GM19239 (cell line): ENCODE results near the gene HAUS6.
"Not testable (repeated sequence)": the region's sequence is repeated elsewhere in the genome, so short reads cannot be mapped to it uniquely, and the experiment has no call there.

Experiments
- DNase-seq: peaks from one replicate; pipeline ENCODE4 v3.0.0; 2011; ENCODE audit warnings: low spot score; ENCODE audit not compliant: insufficient read length
- FAIRE-seq: peaks from 2 replicates; lab custom pipeline; 2011; peaks lifted over from hg19 to GRCh38; lab: Jason Lieb, UNC

Gene HAUS6

DNA sequence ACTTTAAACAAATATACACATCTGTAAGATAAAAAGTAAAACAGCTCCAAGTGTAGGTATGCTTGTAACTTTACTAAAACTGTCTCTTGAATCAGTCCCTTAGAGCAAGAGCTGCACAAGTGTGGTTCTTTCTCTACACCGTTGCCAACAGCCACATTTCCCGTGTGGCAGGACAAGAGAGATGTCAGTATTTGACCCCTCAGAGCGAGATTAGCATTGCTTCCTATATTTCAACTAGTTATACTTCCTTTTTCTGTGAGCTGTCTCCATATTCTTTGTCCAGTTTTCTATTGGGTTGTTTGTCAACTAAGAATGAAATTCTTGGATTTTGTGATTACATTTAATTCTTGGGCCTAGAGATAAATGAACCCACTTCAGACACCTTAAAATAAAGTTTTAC, 16.5 kb upstream of the HAUS6 start:
- FAIRE-seq (no peak), DNase-seq (no peak)

DNA sequence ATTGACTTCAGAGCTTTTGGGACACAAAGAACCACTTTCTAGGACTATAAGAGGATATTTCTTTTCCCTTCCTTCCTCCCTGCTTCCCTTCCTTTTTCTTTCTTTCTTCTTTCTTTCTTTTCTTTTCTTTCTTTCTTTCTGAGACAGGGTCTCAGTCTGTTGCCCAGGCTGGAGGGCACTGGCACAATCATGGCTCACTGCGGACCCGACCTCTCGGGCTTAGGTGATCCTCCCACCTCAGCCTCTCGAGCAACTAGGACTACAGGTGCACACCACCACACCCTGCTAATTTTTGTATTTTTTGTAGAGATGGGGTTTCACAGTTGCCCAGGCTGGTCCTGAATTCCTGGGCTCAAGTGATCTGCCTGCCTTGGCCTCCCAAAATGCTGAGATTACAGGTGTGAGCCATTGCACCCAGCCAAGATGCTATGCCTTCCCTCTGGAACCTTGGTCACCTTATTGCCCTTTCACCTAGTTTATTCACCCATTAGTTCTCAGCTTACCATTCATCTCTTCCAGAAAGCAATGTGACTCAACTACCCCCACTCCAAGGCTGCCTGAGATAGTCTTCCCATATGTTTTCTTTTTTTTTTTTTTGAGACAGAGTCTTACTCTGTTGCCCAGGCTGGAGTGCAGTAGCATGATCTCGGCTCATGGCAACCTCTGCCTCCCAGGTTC, 14.5 kb upstream of the HAUS6 start:
- DNase-seq, result no peak
- no peak for FAIRE-seq

DNA sequence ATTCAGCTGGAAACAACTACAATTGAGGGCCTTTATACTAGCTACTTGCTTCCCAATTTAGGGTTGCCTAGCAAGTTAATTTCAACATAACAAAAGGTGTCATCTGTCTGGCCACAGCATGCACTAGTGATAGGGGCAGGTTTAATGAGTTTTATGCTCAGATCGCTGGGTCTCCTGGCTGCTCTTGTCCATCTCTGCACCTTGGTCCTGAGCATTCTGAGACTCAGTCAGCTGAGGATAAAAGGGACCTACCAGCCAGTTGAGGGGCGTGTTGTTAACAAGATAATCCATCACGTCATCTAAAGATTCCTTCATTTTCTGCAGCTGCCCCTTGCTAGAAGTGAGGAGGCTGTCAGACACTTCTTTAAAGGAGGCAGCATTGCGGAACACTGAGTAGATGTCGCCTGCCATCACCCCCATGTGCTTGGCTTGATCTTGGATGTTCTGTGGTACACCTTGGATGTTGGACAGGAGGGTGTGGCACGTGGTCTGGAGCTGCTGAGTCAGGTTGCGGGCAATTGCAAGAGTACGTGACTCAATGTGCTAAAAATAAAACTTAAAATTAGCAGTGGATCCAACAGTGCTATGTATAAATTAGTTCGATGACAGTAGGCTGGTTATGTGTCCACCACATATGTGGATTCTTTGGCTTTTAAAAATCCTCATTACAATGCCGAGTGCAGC, 13.5 kb upstream of the HAUS6 start:
- DNase-seq, result no peak
- FAIRE-seq, result no peak

DNA sequence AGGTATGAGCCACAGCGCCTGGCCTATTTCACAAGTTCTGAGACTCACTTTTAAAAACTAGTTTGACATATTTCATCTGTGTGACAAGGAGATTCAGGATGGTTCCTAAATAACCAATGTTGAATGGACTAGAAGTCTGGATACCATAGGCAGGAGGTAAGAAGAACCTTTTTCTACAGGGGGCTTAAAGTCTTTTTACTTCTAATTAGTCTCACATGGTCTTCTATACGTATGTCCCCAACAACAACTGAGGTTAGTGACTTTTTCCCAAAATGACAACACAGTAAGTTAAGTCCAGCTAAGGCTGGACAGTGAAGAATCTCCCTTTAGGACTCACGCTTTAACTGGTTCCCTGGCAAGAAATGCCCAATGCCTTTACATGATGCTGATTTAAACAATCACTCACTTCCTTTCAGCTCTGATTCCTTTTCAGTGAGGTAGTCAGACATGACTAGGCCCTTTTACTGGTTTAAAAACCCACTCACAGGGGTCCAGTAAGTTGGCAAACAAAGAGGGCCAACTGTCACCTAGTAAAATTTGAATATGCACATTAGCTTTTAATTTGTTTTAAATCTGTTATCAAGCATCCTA, 12.1 kb upstream of the HAUS6 start:
- FAIRE-seq, result no peak
- DNase-seq, result no peak

DNA sequence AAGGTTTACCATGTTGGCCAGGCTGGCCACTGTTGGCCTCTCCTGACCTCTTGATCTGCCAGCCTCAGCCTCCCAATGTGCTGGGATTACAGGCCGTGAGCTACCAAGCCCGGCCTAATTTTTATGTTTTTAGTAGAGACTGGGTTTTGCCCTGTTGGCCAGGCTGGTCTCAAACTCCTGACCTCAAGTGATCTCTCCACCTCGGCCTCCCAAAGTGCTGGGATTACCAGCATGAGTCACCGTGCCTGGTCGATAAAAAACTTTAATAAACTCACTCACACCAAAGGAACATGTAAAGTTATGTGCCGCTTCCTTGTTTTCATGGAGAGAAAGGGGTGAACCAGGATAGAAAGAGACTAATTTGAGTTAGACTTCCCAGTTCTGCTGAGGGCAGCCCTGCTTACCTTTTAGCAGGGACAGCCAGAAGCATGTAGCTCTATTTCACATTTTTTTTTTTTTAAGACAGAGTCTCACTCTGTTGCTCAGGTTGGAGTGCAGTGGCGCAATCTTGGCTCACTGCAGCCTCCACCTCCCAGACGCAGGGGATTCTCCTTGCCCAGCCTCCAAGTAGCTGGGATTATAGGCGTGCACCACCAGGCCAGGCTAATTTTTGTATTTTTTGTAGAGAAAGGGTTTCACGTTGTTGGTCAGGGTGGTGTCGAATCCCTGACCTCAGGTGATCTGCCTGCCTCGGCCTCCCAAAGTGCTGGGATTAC, 11.4 kb upstream of the HAUS6 start:
- DNase-seq (no peak), FAIRE-seq (no peak)

DNA sequence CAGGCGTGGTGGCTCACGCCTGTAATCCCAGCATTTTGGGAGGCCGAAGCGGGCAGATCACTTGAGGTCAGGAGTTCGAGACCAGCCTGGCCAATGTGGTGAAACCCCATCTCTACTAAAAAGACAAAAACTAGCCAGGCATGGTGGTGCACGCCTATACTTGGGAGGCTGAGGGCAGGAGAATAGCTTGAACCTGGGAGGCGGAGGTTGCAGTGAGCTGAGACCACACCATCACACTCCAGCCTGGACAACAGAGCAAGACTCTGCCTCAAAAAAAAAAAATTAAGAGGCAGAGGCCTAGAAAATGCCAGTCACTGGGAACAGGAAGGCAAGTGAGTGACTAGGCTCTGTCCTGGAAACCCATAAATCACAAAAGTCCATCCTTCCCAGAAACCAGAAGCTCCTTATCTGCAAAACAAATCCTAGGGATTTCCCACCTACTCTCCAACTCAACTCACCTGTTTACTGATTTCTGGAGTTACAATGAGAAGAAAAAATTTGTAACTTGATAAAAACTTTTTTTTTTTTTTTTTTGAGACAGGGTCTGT, 10.4 kb upstream of the HAUS6 start:
- FAIRE-seq, result not testable (repeated sequence)

DNA sequence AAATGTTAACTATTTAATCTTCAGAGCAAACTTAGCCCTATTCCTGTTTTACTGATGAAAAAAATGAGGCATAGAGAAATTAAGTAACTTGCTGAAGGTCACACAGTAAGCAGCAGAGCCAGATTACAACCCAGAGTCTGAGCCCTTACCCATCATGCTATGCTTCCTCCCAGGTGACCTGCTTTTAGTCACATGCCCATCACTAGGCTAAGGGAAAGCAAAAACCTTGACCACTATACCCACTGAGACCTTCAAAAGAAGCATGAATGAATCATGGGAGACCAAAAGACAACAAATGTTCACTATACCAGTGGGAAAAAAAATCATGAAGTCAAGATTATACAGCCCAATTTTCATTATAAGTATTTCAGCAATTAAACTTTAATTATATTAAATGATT, 5.3 kb upstream of the HAUS6 start:
- FAIRE-seq (no peak), DNase-seq (no peak)

More for the DNA sequence above, 10.4 kb upstream of the HAUS6 start:
- not testable (repeated sequence) for DNase-seq

DNA sequence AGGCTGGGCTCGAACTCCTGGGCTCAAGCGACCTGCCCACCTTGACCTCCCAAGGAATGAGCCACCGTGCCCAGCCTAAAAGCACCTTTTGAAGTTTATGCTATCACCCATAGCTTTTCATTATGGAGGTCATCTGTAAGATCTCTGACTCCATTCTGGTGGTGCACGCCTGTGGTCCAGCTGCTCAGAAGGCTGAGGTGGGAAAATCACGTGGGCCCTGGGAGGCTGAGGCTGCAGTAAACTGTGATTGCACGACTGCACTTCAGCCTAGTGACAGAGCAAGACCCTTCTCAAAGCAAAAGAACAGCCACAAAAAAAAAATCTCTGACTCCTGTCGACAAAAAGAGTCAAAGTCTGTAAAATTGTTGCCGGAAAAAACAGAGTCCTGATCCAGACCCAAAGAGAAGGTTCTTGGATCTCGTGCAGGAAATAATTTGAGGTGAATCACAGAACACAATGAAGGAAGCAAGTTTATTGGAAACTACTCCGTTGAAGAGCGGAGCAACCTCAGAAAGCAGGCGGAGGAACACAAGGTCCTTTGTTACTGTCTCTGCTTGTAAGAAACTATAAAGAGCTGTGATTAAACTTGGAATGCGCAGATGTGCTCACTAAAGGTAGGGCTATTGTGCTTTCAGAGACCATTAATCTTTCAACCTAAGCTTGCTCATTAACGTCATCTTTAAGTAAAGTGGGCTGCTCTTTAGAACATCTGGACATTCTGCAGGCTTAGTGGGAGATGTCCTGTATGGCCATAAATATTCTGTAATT, 2.0 kb upstream of the HAUS6 start:
- FAIRE-seq, result no peak

DNA sequence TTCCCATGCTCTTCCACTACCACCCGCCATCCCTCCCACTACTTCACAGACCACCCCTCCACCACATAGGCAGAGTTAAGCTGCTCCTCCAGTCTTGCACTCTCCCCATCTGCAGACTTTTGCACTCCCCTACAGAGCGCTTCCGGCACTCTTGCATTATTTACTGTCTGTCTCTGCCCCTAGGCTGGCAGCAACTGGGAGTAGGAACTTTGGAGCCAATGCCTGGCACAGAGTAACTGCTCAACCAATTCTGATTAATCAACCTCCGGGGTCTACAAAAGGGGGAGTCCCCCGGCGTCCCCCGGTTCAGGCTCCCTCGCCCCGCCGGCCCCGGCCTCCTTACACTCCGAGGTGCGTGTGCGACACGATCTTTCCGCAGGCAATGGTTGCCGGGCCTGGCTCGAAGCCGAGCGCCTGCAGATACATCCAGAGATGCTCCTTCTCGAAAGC, 498 bp downstream of the HAUS6 start:
- FAIRE-seq, result peak; percentile 86
- no peak for DNase-seq

More for the DNA sequence above, 2.0 kb upstream of the HAUS6 start:
- DNase-seq, result no peak

DNA sequence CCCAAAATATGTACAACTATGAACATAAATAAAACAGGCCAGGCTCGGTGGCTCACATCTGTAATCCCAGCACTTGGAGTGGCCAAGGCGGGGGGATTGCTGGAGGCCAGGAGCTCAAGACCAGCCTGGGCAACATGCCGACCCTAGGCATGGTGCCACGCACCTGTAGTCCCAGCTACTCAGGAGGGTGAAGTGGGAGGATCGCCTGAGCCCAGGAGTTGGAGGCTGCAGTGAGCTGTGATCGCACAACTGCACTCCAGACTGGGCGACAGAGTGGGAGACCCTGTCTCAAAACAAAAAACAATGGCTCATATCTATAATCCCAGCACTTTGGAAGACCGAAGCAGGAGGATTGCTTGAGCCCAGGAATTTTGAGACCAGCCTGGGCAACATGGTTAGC, 1.5 kb downstream of the HAUS6 start:
- no peak for DNase-seq
- no peak for FAIRE-seq

DNA sequence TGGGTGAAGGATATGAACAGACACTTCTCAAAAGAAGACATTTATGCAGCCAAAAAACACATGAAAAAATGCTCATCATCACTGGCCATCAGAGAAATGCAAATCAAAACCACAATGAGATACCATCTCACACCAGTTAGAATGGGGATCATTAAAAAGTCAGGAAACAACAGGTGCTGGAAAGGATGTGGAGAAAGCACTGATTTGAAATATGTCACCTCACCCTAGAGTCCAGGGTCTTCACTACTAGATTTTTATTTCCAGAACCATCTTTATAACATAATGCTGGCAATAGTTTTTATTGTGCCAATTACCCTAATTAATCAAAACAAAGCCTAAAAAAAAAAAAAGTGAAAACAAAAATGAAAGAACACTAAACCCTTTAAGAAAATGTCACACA, 5.3 kb downstream of the HAUS6 start:
- not testable (repeated sequence) for FAIRE-seq

DNA sequence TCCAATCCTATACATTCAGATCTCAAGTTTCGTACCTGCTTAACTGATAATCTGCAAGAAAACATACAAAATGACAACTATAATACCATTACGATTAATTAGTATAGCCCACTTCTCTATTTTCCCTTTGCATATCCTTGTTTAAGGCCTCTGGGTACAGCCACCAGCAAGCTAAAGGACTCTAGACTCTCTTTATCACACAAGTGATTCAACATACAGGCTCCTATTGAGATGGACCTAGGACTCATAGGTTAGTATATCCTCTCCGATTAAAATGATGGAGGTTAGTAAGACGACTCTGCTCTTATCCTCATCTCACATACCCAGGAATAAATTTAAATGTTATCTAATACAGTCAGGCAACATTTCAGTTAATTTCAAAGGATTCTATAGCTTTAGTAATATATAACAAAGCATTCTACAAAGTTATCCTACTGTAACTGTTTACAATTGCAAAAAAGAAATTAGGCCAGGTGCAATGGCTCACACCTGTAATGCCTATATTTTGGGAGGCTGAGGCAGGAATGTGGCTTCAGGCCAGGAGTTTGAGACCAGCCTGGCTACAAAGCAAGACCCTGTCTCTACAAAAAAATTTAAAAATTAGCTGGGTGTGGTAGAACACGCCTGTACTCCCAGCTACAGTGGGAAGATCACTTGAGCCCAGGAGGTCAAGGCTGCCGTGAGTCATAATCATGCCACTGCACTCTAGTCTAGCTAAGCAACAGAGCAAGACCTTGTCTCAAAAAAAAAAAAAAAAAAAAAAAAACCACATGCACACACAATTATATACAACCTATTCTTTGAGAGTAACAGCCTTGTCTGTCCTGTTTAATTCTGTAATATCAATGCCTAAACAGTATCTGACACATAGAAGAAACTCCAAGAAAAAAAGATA, 15.4 kb downstream of the HAUS6 start:
- no peak for DNase-seq
- no peak for FAIRE-seq

More for the DNA sequence above, 5.3 kb downstream of the HAUS6 start:
- not testable (repeated sequence) for DNase-seq

DNA sequence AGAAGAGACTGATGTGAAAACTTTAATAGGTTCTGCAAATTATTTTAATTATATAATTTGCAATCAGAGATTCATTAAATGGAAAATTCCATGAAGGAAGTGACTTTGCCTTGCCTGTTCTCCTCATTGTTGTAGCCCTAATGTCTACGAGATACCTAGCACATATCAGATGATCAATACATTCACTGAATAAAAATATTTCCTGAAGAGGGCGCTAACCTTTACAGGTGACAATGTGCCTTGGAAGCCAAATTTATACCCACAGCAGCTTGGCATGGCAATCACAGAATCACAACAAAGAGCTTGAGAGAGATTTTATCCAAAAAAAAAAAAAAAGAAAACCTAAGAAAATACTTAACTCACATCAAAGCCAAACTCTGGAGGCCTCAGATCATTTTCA, 17.4 kb downstream of the HAUS6 start:
- no peak for DNase-seq
- peak; percentile 77 for FAIRE-seq

DNA sequence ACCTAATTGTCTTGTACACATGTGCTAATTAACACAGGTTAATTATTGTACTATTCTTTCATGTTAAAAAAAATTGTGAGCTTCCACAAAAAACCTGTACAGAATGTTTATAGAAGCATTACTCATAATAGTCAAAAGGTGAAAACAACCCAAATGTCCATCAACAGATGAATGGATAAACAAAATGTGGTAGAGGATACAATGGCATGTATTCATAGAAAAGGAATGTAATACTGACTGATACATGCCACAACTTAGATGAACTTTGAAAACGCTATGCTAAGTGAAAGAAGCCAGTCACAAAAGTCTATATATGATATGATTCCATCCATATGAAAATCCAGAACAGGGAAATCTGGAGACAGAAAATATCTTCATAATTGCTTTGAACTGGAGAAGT, 27.9 kb downstream of the HAUS6 start:
- no peak for DNase-seq
- FAIRE-seq, result no peak

DNA sequence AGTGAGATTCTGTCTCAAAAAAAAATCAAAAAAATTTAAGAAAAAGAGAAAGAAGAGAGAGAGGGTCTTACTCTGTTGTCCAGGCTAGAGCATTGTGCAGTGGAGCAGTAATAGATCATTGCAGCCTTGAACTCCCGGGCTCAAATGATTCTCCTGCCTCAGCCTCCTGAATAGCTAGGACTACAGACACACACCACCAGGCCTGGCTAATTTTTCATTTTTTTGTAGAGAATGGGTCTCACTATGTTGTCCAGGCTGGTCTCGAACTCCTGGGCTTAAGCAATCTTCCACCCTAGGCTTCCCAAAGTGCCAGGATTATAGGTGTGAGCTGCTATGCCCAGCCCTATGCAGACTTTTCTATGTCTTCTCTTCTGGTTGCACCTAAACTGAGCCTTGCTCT, 28.5 kb downstream of the HAUS6 start:
- FAIRE-seq (no peak), DNase-seq (no peak)

DNA sequence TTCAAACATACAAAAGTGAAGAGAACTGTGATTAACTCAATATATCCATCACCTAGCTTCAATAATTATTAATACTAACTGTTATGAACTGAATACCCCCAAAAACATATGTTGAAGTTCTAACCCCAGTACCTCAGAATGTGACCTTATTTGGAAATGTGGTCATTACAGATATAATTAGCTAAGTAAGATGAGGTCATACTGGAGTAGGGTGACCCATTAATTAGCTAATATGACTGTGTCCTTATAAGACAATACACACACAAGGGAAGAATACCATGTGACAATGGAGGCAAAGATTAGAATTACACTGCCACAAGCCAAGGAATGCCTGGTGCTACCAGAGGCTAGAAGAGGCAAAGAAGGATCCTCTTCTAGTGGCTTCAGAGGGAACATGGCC, 45.7 kb downstream of the HAUS6 start:
- DNase-seq, result no peak
- no peak for FAIRE-seq

DNA sequence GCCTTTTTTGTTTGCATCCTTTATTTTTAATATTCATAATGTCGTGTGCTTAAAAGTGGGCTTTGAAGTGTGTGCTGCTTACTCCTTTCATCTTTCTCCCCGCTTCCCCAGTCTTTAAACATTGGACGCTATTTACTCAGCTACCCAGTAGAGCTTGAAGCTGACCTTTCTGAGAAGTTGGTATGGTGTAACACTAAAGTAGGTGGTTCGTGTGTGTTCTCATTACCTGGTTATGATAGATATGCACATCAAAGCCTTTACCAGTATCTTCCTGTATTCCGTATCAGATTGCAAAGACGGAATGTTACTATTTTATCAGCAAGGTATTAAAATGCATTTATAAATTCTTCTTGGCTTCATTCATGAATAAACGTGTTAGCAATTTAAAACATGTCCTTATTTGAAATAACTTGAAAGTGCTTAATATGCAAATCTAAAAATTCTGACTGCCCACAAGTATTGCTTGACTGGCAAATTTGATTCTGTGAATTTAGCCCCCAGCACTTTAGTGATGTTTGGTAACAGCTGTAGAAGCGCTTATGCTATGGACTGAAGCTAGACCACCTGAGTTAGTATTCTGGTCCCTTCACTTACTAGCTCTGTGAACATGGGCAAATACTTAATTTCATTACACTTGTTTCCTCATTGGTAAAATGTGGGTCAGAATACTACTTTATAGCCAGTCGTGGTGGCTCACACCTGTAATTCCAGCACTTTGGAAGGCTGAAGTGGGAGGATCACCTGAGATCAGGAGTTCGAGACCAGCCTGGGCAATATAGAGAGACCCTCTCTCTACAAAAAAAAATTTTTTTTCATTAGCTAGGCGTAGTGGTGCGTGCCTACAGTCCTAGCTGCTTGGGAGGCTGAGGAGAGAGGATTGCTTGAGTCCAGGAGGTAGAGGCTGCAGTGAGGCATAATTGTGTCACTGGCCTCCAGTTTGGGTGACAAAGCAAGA, 51.8 kb downstream of the HAUS6 start:
- no peak for DNase-seq
- FAIRE-seq, result no peak
